Anterior cingulate cortex (tissue), 58 donors: ENCODE results near the gene REM1.
A peak's percentile ranks its signal among the peaks of the same experiment; 100 is the strongest.
"Not testable (repeated sequence)": the region's sequence is repeated elsewhere in the genome, so short reads cannot be mapped to it uniquely, and the experiment has no call there.

Experiments
- DNase-seq, 58 donors: peaks; one replicate each; lab custom pipeline; 2025; lab: John Stamatoyannopoulos, UW

The REM1 gene

GRCh38 chr20:31521267-31521666, 46.2 kb downstream of the REM1 start:
- not testable (repeated sequence) for DNase-seq

GRCh38 chr20:31522731-31523130, 47.6 kb downstream of the REM1 start:
- DNase-seq, result no peak

- peak in 12 of 58 donors; percentile 3 to 20 (median 6) for DNase-seq
Observed at GRCh38 chr20:31523361-31524283, 48.5 kb downstream of the REM1 start.

- peak in 2 of 58 donors; percentile 2 to 5 for DNase-seq
Observed at GRCh38 chr20:31527266-31527665, 52.2 kb downstream of the REM1 start.
